Choroid plexus epithelial cell (primary cell): ENCODE measurements around the gene ATP5IF1.
A peak's percentile ranks its signal among the peaks of the same experiment; 100 is the strongest.

Experiments used
- DNase-seq: peaks from one replicate; pipeline ENCODE4 v3.0.0-alpha.2; 2010; ENCODE audit warnings: low read depth
- H3K4me3 ChIP-seq: 2 replicates; pipeline ENCODE4 v1.5.1; 2011; ENCODE audit warnings: low read depth, mild to moderate bottlenecking, control low read depth, low read length, moderate library complexity
- CTCF ChIP-seq: conservative IDR thresholded peaks from 2 replicates; pipeline ENCODE4 v1.5.1; 2011; ENCODE audit warnings: low read depth, mild to moderate bottlenecking, control low read depth, inconsistent platforms, low read length, moderate library complexity

ATP5IF1 gene

DNA sequence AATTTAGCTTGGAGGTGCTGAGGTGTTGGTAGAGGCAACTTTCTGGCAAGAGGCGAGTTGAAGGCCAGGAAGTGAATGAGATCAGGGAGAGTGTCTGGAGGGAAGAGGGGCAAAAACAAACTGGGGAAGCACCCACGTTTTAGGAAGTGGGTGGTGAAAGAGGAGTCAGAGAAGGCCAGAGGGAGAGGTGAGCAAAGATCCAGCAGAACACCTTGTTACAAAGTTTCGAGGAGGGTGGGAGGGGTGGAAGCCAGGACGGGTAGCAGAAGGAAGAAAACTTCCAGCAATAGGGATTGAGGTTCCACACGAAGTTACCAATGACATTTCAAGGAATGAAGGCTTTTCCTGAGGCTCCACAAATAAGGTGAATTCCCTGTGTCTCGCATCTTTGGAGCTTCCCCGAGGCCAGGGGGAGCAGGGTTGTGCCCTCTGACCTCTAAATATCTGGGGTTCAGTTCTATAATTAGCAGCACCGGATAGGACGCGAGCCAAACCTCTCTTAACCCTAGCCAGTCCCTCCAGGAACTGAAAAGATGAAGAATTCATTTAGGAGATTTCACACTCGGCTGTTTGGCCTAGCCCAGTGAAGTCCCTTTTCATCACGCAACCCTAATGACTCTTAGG is 22.8 kb downstream of the ATP5IF1 start:
- DNase-seq, result no peak
- H3K4me3 ChIP-seq, result peak overlapping the region; percentile 41
- TF ChIP-seq CTCF, result no peak

DNA sequence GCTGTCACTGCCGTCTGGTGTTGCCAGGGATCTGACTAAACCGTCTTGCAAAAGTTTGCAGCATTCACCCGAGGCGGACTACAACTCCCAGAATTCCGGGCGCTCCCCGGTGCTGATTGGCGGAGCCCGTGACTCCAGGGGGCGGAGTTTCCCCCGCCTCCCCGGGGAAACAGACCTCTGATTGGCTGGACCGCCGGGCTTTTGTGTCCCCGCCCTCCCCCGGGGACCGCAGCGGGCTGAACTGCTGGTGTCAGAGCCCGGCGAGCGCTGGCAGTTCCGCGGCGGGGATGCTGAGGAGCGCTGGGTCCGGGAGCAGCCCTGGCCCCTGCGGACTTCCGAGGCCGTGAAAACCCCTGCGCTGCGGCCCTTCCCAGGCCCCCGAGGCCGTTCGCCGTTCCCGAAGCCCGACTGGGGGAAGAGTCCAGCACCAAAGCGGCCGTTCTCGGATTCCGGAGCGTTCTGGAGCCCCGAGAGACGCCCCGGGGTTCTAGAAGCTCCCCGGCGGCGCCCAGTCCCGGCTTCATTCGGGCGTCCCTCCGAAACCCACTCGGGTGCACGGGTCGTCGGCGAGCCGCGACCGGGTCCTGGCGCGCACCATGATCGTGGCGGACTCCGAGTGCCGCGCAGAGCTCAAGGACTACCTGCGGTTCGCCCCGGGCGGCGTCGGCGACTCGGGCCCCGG is 23.5 kb downstream of the ATP5IF1 start, which contains the start of gene SESN2:
Gene SESN2, plus strand, starts transcription at position 267 of the 682 bp plus-strand sequence. Its CDS starts 330 bp downstream, at position 597.
- H3K4me3 ChIP-seq, result peak within 1 kb of the TSS; percentile 97
- peak; percentile 99 for DNase-seq
- TF ChIP-seq CTCF, result no peak

GRCh38 chr1:28259934-28260802 is 24.2 kb downstream of the ATP5IF1 start:
- DNase-seq, result peak; percentile 91
- TF ChIP-seq CTCF, result no peak
- H3K4me3 ChIP-seq, result peak overlapping the region; percentile 97

- DNase-seq, result no peak
- no peak for TF ChIP-seq CTCF
- peak overlapping the region; percentile 97 for H3K4me3 ChIP-seq
Observed at GRCh38 chr1:28260803-28261174, 24.9 kb downstream of the ATP5IF1 start.

DNA sequence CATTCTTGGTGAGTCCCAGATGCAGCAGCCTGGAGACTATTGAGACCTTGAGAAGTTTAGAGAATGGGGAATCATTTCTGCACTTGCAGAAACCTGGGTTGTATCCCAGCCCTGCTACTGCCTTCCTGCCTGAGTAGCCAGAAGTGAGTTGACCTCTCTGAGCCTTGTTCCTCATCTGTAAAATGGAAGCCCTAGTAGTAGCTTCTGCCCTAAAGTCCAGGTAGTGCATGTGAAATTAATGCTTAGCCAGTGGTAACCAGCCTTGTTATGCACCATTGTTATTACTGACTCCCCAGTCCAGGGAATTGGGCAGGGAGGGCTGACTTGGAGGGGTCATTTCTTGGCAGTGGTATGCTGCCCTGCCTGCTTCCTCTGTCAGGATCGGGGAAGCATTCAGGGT is 29.0 kb downstream of the ATP5IF1 start:
- H3K4me3 ChIP-seq, result no peak overlapping the region
- no peak for TF ChIP-seq CTCF
- DNase-seq, result no peak

GRCh38 chr1:28265577-28265976 is 29.7 kb downstream of the ATP5IF1 start:
- no peak for DNase-seq
- no peak for TF ChIP-seq CTCF
- no peak overlapping the region for H3K4me3 ChIP-seq
